HEK293 (cell line): Measurements from ENCODE around the gene SERINC1.

Source experiments
- CTCF ChIA-PET: fragments of 350-600 bp; formaldehyde crosslinking; extraction: SDS; loops from one replicate; lab custom pipeline; 2021; ENCODE audit warnings: antibody characterized with exemption; lab: Yijun Ruan, JAX
- POLR2A ChIA-PET: fragments of 300-600 bp; formaldehyde crosslinking; extraction: SDS; loops from one replicate; lab custom pipeline; 2020; ENCODE audit warnings: antibody characterized with exemption, inconsistent platforms; lab: Yijun Ruan, JAX
- H3K27ac ChIP-seq: fragments of 200-500 bp; sonication (Bioruptor generic); 2 replicates; pipeline ENCODE4 v1.5.1; 2014; ENCODE audit warnings: low read depth, low read length, control low read depth, inconsistent platforms; ENCODE audit errors: extremely low read depth
- H3K36me3 ChIP-seq, 2 experiments: fragments of 200-500 bp in 1 of 2; sonication (Bioruptor generic) in 1 of 2; 1 replicate in 1 of 2; 2 replicates in 1 of 2; pipeline ENCODE4 v1.5.1; 2014 to 2017; ENCODE audit warnings: inconsistent platforms in 2 of 2, low read length in 2 of 2; ENCODE audit not compliant: control insufficient read depth in 2 of 2, insufficient read depth in 1 of 2
- H3K4me1 ChIP-seq: fragments of 200-500 bp; sonication (Bioruptor generic); 2 replicates; pipeline ENCODE4 v1.5.1; 2014; ENCODE audit warnings: mild to moderate bottlenecking, low read length, inconsistent platforms; ENCODE audit not compliant: control insufficient read depth, insufficient read depth
- H3K4me3 ChIP-seq: 2 replicates; pipeline ENCODE4 v1.5.1; 2011; ENCODE audit warnings: low read depth, mild to moderate bottlenecking, control low read depth, low read length, moderate library complexity
- H3K9me3 ChIP-seq: fragments of 200-500 bp; sonication (Bioruptor generic); 2 replicates; pipeline ENCODE4 v1.5.1; 2014; ENCODE audit warnings: low read depth, low read length, inconsistent platforms; ENCODE audit not compliant: control insufficient read depth, insufficient read depth
- HOXA7 ChIP-seq: sonication (generic); formaldehyde crosslinking; IDR thresholded peaks from 2 replicates; pipeline ENCODE4 v1.8.1; 2022; ENCODE audit warnings: missing genetic modification reagents, borderline replicate concordance
- HOXC10 ChIP-seq: sonication (generic); formaldehyde crosslinking; IDR thresholded peaks from 2 replicates; pipeline ENCODE4 v1.8.1; 2023; ENCODE audit warnings: mild to moderate bottlenecking, missing genetic modification reagents
- IKZF3 ChIP-seq: fragments of 450-650 bp; IDR thresholded peaks from 2 replicates; pipeline ENCODE4 v1.5.0; 2018; ENCODE audit warnings: missing biosample characterization, mild to moderate bottlenecking, missing genetic modification characterization, moderate library complexity
- PRDM4 ChIP-seq: fragments of 450-650 bp; formaldehyde crosslinking; IDR thresholded peaks from 2 replicates; pipeline ENCODE4 v1.5.1; 2017; ENCODE audit warnings: missing biosample characterization, missing genetic modification characterization
- TCF7L2 ChIP-seq: IDR thresholded peaks from 2 replicates; pipeline ENCODE4 v1.6.1; 2011; ENCODE audit warnings: low read depth, mild to moderate bottlenecking, inconsistent platforms, low read length, moderate library complexity, borderline replicate concordance
- ZBTB48 ChIP-seq: fragments of 450-650 bp; formaldehyde crosslinking; IDR thresholded peaks from 2 replicates; pipeline ENCODE4 v1.5.1; 2016; ENCODE audit warnings: missing biosample characterization, missing genetic modification characterization
- ZNF302 ChIP-seq: fragments of 450-650 bp; formaldehyde crosslinking; IDR thresholded peaks from 2 replicates; pipeline ENCODE4 v1.5.1; 2016; ENCODE audit warnings: missing biosample characterization, missing genetic modification characterization, low read depth
- ZNF311 ChIP-seq: fragments of 450-650 bp; formaldehyde crosslinking; IDR thresholded peaks from 2 replicates; pipeline ENCODE4 v1.5.1; 2017; ENCODE audit warnings: missing biosample characterization, missing genetic modification characterization, borderline replicate concordance
- ZNF426 ChIP-seq: fragments of 450-650 bp; formaldehyde crosslinking; IDR thresholded peaks from 2 replicates; pipeline ENCODE4 v1.5.1; 2017; ENCODE audit warnings: missing biosample characterization, missing genetic modification characterization, mild to moderate bottlenecking, inconsistent platforms, moderate library complexity
- ZNF529 ChIP-seq: fragments of 450-650 bp; formaldehyde crosslinking; IDR thresholded peaks from 2 replicates; pipeline ENCODE4 v1.5.1; 2017; ENCODE audit warnings: missing genetic modification characterization, missing biosample characterization; ENCODE audit not compliant: insufficient replicate concordance
- ZNF600 ChIP-seq: fragments of 450-650 bp; formaldehyde crosslinking; IDR thresholded peaks from 2 replicates; pipeline ENCODE4 v1.5.1; 2016; ENCODE audit warnings: missing biosample characterization, missing genetic modification characterization
- ZNF610 ChIP-seq: fragments of 450-650 bp; formaldehyde crosslinking; IDR thresholded peaks from 2 replicates; pipeline ENCODE4 v1.5.1; 2016; ENCODE audit warnings: missing biosample characterization, missing genetic modification characterization, borderline replicate concordance
- TF ChIP-seq, protein P1 (sequence below): fragments of 450-650 bp; formaldehyde crosslinking; IDR thresholded peaks from 2 replicates; pipeline ENCODE4 v1.5.1; 2016; ENCODE audit warnings: missing biosample characterization, missing genetic modification characterization
- TF ChIP-seq, protein P2 (sequence below): fragments of 450-650 bp; IDR thresholded peaks from 2 replicates; pipeline ENCODE4 v1.5.1; 2018; ENCODE audit warnings: missing biosample characterization, missing genetic modification characterization

Gene SERINC1

DNA sequence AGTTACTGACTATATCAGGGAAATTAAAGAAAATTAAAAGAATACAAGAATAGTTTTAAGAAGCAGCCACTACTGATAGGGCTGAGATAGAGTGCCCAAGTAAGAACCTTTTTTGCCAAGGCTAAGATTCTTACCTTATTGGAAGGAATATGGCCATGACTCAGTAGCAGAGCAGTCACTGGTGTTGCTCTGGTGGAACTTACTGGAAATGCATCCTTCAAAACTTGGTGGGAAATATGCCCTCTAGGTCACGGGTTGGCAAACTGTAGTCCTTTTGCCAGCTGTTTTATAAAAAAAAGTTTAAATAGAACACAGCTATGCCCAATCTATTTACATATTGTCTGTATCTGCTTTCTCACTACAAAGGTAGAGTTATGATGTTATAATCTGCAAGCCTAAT lies 66.2 kb downstream of the SERINC1 start:
- H3K4me3 ChIP-seq: no peak overlapping the region
- POLR2A ChIA-PET: interaction anchor here (0.7 kb wide), 1 partner anchor 66 kb away, joined by 3 read pairs; the partner anchor contains the start of gene SERINC1
- CTCF ChIA-PET: interaction anchor here (0.6 to 1.7 kb wide), 4 partner anchors 8 to 554 kb away, joined by 3 to 7 read pairs (median 4); no protein-coding TSS in a partner anchor
- H3K4me1 ChIP-seq: peaks cover 34% of the 10 kb centered on the region
- peaks cover 0 to 16% of the 10 kb centered on the region in 2 experiments; a peak in 2 of 3 replicates for H3K36me3 ChIP-seq
- no peak overlapping the region for H3K27ac ChIP-seq
- TF ChIP-seq IKZF3 (tag by site-specific recombination) (no peak), ZNF426 (tag by site-specific recombination) (no peak)
- TF ChIP-seq, all 188 proteins: peak for 0
- H3K9me3 ChIP-seq: no peaks in the 10 kb centered on the region

GRCh38 chr6:122404444-122404843 lies 67.2 kb downstream of the SERINC1 start:
- CTCF ChIA-PET: interaction anchor here (0.6 to 0.7 kb wide), 3 partner anchors 15 to 88 kb away, joined by 3 read pairs; no protein-coding TSS in a partner anchor
- Histone ChIP-seq H3K27ac (no peak overlapping the region), H3K4me3 (no peak overlapping the region), H3K36me3 (peaks cover 0 to 16% of the 10 kb centered on the region in 2 experiments; a peak in 2 of 3 replicates), H3K9me3 (no peaks in the 10 kb centered on the region), H3K4me1 (peaks cover 30% of the 10 kb centered on the region)
- TF ChIP-seq PRDM4 (0 out of 2 replicates have a peak, but pooled peaks have one; percentile 29), ZNF610 (tag by site-specific recombination) (no peak)
- POLR2A ChIA-PET: no interaction called here

DNA sequence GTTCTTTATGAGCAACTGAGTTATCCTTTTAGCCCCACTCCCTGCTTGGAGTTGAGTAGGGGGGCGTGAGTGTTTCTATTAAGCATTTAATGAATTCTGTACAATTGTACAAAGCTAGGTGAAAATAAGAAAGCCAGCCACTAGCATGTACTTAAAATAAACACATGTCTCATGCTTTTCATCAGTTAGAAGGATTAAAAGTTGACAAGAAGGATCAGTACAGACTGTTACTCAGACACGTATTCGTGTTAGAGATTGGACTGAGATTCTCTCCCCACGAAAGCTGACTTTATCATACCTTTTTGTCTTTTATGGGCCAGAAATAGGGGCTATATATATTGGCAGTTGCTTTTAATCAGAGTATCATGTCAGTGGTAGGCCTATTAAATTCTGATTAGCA lies 70.5 kb downstream of the SERINC1 start:
- ChIA-PET CTCF (interaction anchor here (1.1 kb wide), 1 partner anchor 971 kb away, joined by 3 read pairs; no protein-coding TSS in a partner anchor), POLR2A (no interaction called here)
- Histone ChIP-seq H3K27ac (no peak overlapping the region), H3K4me1 (peaks cover 26% of the 10 kb centered on the region), H3K9me3 (no peaks in the 10 kb centered on the region), H3K4me3 (peak overlapping the region; percentile 80), H3K36me3 (peaks cover 0 to 7% of the 10 kb centered on the region in 2 experiments; a peak in 2 of 3 replicates)
- TF ChIP-seq HOXC10 (CRISPR knock-in tag) (no peak), HOXA7 (CRISPR knock-in tag) (no peak), ZNF529 (tag by site-specific recombination) (no peak), ZNF311 (tag by site-specific recombination) (no peak), ZBTB48 (tag by site-specific recombination) (no peak), ZNF302 (tag by site-specific recombination) (no peak), TCF7L2 (no peak), ZNF600 (tag by site-specific recombination) (no peak)
- TF ChIP-seq, protein P1, sequence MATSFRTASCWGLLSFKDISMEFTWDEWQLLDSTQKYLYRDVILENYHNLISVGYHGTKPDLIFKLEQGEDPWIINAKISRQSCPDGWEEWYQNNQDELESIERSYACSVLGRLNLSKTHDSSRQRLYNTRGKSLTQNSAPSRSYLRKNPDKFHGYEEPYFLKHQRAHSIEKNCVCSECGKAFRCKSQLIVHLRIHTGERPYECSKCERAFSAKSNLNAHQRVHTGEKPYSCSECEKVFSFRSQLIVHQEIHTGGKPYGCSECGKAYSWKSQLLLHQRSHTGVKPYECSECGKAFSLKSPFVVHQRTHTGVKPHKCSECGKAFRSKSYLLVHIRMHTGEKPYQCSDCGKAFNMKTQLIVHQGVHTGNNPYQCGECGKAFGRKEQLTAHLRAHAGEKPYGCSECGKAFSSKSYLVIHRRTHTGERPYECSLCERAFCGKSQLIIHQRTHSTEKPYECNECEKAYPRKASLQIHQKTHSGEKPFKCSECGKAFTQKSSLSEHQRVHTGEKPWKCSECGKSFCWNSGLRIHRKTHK (tag by site-specific recombination): no peak
- TF ChIP-seq, protein P2, sequence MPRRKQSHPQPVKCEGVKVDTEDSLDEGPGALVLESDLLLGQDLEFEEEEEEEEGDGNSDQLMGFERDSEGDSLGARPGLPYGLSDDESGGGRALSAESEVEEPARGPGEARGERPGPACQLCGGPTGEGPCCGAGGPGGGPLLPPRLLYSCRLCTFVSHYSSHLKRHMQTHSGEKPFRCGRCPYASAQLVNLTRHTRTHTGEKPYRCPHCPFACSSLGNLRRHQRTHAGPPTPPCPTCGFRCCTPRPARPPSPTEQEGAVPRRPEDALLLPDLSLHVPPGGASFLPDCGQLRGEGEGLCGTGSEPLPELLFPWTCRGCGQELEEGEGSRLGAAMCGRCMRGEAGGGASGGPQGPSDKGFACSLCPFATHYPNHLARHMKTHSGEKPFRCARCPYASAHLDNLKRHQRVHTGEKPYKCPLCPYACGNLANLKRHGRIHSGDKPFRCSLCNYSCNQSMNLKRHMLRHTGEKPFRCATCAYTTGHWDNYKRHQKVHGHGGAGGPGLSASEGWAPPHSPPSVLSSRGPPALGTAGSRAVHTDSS (tag by site-specific recombination): no peak
